Measurements from ENCODE around the gene FOXP2.
A peak's percentile ranks its signal among the peaks of the same experiment; 100 is the strongest.
"Not testable (repeated sequence)": the region's sequence is repeated elsewhere in the genome, so short reads cannot be mapped to it uniquely, and the experiment has no call there.

FOXP2 gene

GRCh38 chr7:114414156-114415063 lies at the start of gene FOXP2:
Gene FOXP2 (plus strand): TSS chr7:114414815. CDS start chr7:114426512, 11,697 bp downstream.
- DNase-seq, result no peak

- DNase-seq, result no peak
Measured at GRCh38 chr7:114365791-114366190, 48.8 kb upstream of the FOXP2 start.

- DNase-seq, result no peak
Measured at GRCh38 chr7:114368492-114368891, 46.1 kb upstream of the FOXP2 start.

GRCh38 chr7:114369294-114369693 lies 45.3 kb upstream of the FOXP2 start:
- DNase-seq, result no peak

- DNase-seq, result no peak
Measured at GRCh38 chr7:114372619-114373018, 42.0 kb upstream of the FOXP2 start.

- DNase-seq, result no peak
Measured at GRCh38 chr7:114375907-114376306, 38.7 kb upstream of the FOXP2 start.

- not testable (repeated sequence) for DNase-seq
Measured at GRCh38 chr7:114383946-114384345, 30.7 kb upstream of the FOXP2 start.

GRCh38 chr7:114384346-114384745 lies 30.3 kb upstream of the FOXP2 start:
- not testable (repeated sequence) for DNase-seq

GRCh38 chr7:114388021-114388420 lies 26.6 kb upstream of the FOXP2 start:
- no peak for DNase-seq

GRCh38 chr7:114392686-114393085 lies 21.9 kb upstream of the FOXP2 start:
- no peak for DNase-seq

GRCh38 chr7:114402876-114403635 lies 11.6 kb upstream of the FOXP2 start:
- DNase-seq, result no peak

- peak in 1 of 3 donors; percentile 11 for DNase-seq
Measured at GRCh38 chr7:114405427-114405826, 9.2 kb upstream of the FOXP2 start.

GRCh38 chr7:114409750-114410149 lies 4.9 kb upstream of the FOXP2 start:
- no peak for DNase-seq

GRCh38 chr7:114412548-114412947 lies 2.1 kb upstream of the FOXP2 start:
- DNase-seq, result no peak

GRCh38 chr7:114413761-114414155 lies 857 bp upstream of the FOXP2 start:
- no peak for DNase-seq

- no peak for DNase-seq
Measured at GRCh38 chr7:114415064-114415989, 712 bp downstream of the FOXP2 start.

GRCh38 chr7:114416129-114416990 lies 1.7 kb downstream of the FOXP2 start:
- DNase-seq, result no peak

GRCh38 chr7:114417290-114417689 lies 2.7 kb downstream of the FOXP2 start:
- DNase-seq, result no peak

- no peak for DNase-seq
Measured at GRCh38 chr7:114418117-114418516, 3.5 kb downstream of the FOXP2 start.

- DNase-seq, result no peak
Measured at GRCh38 chr7:114419441-114420272, 5.0 kb downstream of the FOXP2 start.
